Fibroblast of skin of abdomen (primary cell): ENCODE data around the gene DNER. TPM values are rescaled to one million over a fixed set of nuclear protein-coding genes. Genes with fewer than 3 reads are reported as not detected.
"Not testable (repeated sequence)": the region's sequence is repeated elsewhere in the genome, so short reads cannot be mapped to it uniquely, and the experiment has no call there.

Experiments
- DNase-seq: peaks from one replicate; pipeline ENCODE4 v3.0.0-alpha.2; 2013
- polyA plus RNA-seq, 2 experiments: library from polyadenylated mRNA; unstranded; fragments of 120-200 nt; gene quantifications; one replicate each; pipeline ENCODE4 v1.2.1, GENCODE V29; 2013; ENCODE audit not compliant: insufficient read length in 2 of 2

The DNER gene
- not detected for polyA plus RNA-seq (2013, experiment 1 of 2; ENCODE audit: insufficient read length)
- polyA plus RNA-seq (2013, experiment 2 of 2; ENCODE audit: insufficient read length): not detected

GRCh38 chr2:229714080-229714735 lies at the start of gene DNER:
DNER (minus strand) TSS chr2:229714555; CDS start chr2:229714423, 132 bp downstream.
- DNase-seq: no peak

- DNase-seq: no peak
Observed at GRCh38 chr2:229761663-229762062, 47.3 kb upstream of the DNER start.

GRCh38 chr2:229757462-229757861 lies 43.1 kb upstream of the DNER start:
- DNase-seq: not testable (repeated sequence)

- DNase-seq: no peak
Observed at GRCh38 chr2:229752970-229753729, 38.8 kb upstream of the DNER start.

- no peak for DNase-seq
Observed at GRCh38 chr2:229749779-229750178, 35.4 kb upstream of the DNER start.

GRCh38 chr2:229748950-229749349 lies 34.6 kb upstream of the DNER start:
- no peak for DNase-seq

GRCh38 chr2:229742691-229743090 lies 28.3 kb upstream of the DNER start:
- DNase-seq: not testable (repeated sequence)

- no peak for DNase-seq
Observed at GRCh38 chr2:229740279-229740678, 25.9 kb upstream of the DNER start.

GRCh38 chr2:229738024-229738625 lies 23.8 kb upstream of the DNER start:
- DNase-seq: no peak

GRCh38 chr2:229734410-229734809 lies 20.1 kb upstream of the DNER start:
- no peak for DNase-seq

- no peak for DNase-seq
Observed at GRCh38 chr2:229733611-229734245, 19.4 kb upstream of the DNER start.

- DNase-seq: no peak
Observed at GRCh38 chr2:229732897-229733296, 18.5 kb upstream of the DNER start.

GRCh38 chr2:229731916-229732315 lies 17.6 kb upstream of the DNER start:
- DNase-seq: peak; percentile 7

- DNase-seq: no peak
Observed at GRCh38 chr2:229731363-229731762, 17.0 kb upstream of the DNER start.

- DNase-seq: no peak
Observed at GRCh38 chr2:229728370-229728769, 14.0 kb upstream of the DNER start.

- DNase-seq: no peak
Observed at GRCh38 chr2:229726643-229727042, 12.3 kb upstream of the DNER start.

GRCh38 chr2:229725716-229726574 lies 11.6 kb upstream of the DNER start:
- peak; percentile 26 for DNase-seq

- DNase-seq: not testable (repeated sequence)
Observed at GRCh38 chr2:229723192-229723591, 8.8 kb upstream of the DNER start.

GRCh38 chr2:229719926-229720647 lies 5.7 kb upstream of the DNER start:
- no peak for DNase-seq

GRCh38 chr2:229718057-229718456 lies 3.7 kb upstream of the DNER start:
- no peak for DNase-seq

- DNase-seq: no peak
Observed at GRCh38 chr2:229715895-229716507, 1.6 kb upstream of the DNER start.
